B cell (primary cell): ENCODE measurements around the gene NUTM2G. TPM values are rescaled to one million over a fixed set of nuclear protein-coding genes. Genes with fewer than 3 reads are reported as not detected.
A peak's percentile ranks its signal among the peaks of the same experiment; 100 is the strongest.
"Not testable (repeated sequence)": the region's sequence is repeated elsewhere in the genome, so short reads cannot be mapped to it uniquely, and the experiment has no call there.

Source experiments
- ATAC-seq: fragments of 200-7000 bp; cut with Tn5 transposase; one replicate; pipeline ENCODE4 v1.10.0; 2021; ENCODE audit warnings: low read depth, mild to moderate bottlenecking, moderate number of reproducible peaks, moderate library complexity
- CTCF ChIA-PET: fragments of 350-600 bp; sonication (Branson Sonifier 250); formaldehyde crosslinking; loops from one replicate; lab custom pipeline; 2021; ENCODE audit warnings: antibody characterized with exemption, inconsistent platforms; lab: Charles Lee
- POLR2A ChIA-PET: fragments of 350-600 bp; sonication (Branson Sonifier 250); formaldehyde crosslinking; loops from one replicate; lab custom pipeline; 2021; ENCODE audit warnings: antibody characterized with exemption; lab: Charles Lee
- DNase-seq: peaks from one replicate; pipeline ENCODE4 v3.0.0; 2013
- H2AFZ ChIP-seq: 2 replicates; pipeline ENCODE4 v1.6.1; 2012; ENCODE audit warnings: mild to moderate bottlenecking, low read depth, low read length; ENCODE audit not compliant: insufficient read depth, poor library complexity, severe bottlenecking
- H3K27ac ChIP-seq, 2 donors: 1 replicate in 1 of 2; 2 replicates in 1 of 2; pipeline ENCODE4 v1.5.1; 2012 to 2013; ENCODE audit warnings: low read length in 2 of 2, mild to moderate bottlenecking in 2 of 2, moderate library complexity in 1 of 2
- H3K27me3 ChIP-seq, 4 experiments: fragments of 200-600 bp in 1 of 4; sonication (generic) in 1 of 4; replicated peaks in 1 of 4; 1 replicate in 2 of 4; 2 replicates in 2 of 4; pipeline versions ENCODE4 v1.6.1 to v1.7.0; 2013 to 2016; ENCODE audit warnings: low read length in 3 of 4, mild to moderate bottlenecking in 2 of 4, mixed read lengths in 1 of 4, moderate library complexity in 1 of 4; ENCODE audit not compliant: insufficient read depth in 4 of 4, control insufficient read depth in 3 of 4; ENCODE audit errors: control extremely low read depth in 1 of 4
- H3K36me3 ChIP-seq, 2 experiments: replicated peaks in 1 of 2; 1 replicate in 1 of 2; 2 replicates in 1 of 2; pipeline versions ENCODE4 v1.6.1 to v1.7.1; 2013; ENCODE audit warnings: low read length in 1 of 2; ENCODE audit not compliant: insufficient read depth in 2 of 2, control insufficient read depth in 1 of 2; ENCODE audit errors: control extremely low read depth in 1 of 2, extremely low read depth in 1 of 2
- H3K4me1 ChIP-seq, 2 donors: fragments of 200-600 bp in 1 of 2; sonication (generic) in 1 of 2; 1 replicate in 1 of 2; 2 replicates in 1 of 2; pipeline versions ENCODE4 v1.5.1 to v1.6.1; 2013 to 2017; ENCODE audit warnings: low read length in 2 of 2; ENCODE audit not compliant: control insufficient read depth in 2 of 2, insufficient read depth in 2 of 2
- H3K4me2 ChIP-seq: replicated peaks from 2 replicates; pipeline ENCODE3; 2012; ENCODE audit warnings: mild to moderate bottlenecking, low read depth, low read length; ENCODE audit not compliant: poor library complexity, severe bottlenecking
- H3K4me3 ChIP-seq, 5 experiments: fragments of 200-600 bp in 1 of 5; sonication (generic) in 1 of 5; 1 replicate in 3 of 5; 2 replicates in 2 of 5; pipeline versions ENCODE4 v1.5.1 to v1.7.0; 2011 to 2016; ENCODE audit warnings: low read length in 4 of 5, mild to moderate bottlenecking in 4 of 5, low read depth in 2 of 5, control low read depth in 1 of 5, moderate library complexity in 1 of 5; ENCODE audit not compliant: insufficient read depth in 1 of 5; ENCODE audit errors: control extremely low read depth in 1 of 5, extremely low read depth in 1 of 5
- H3K79me2 ChIP-seq: fragments of 200-600 bp; sonication (generic); one replicate; pipeline ENCODE4 v1.6.0; 2016; ENCODE audit warnings: low read length; ENCODE audit not compliant: control insufficient read depth, insufficient read depth
- H3K9ac ChIP-seq: fragments of 200-600 bp; sonication (generic); 2 replicates; pipeline ENCODE4 v1.6.1; 2017; ENCODE audit warnings: mild to moderate bottlenecking, low read length, moderate library complexity
- H3K9me3 ChIP-seq, 3 donors: one replicate each; pipeline versions ENCODE4 v1.6.1 to v1.7.1; 2013; ENCODE audit warnings: low read length in 2 of 3; ENCODE audit not compliant: control insufficient read depth in 2 of 3, insufficient read depth in 1 of 3; ENCODE audit errors: control extremely low read depth in 1 of 3
- H4K20me1 ChIP-seq: 2 replicates; pipeline ENCODE4 v1.6.0; 2012; ENCODE audit warnings: mild to moderate bottlenecking, low read length; ENCODE audit not compliant: insufficient read depth, control insufficient read depth, poor library complexity, severe bottlenecking
- H3K27ac Mint-ChIP-seq: one replicate; pipeline ENCODE4 v1.8.0; 2021; ENCODE audit warnings: mixed read lengths
- H3K27me3 Mint-ChIP-seq: one replicate; pipeline ENCODE4 v1.8.0; 2021; ENCODE audit warnings: mixed read lengths
- H3K4me1 Mint-ChIP-seq: one replicate; pipeline ENCODE4 v1.8.0; 2021; ENCODE audit warnings: mixed read lengths
- H3K4me3 Mint-ChIP-seq: one replicate; pipeline ENCODE4 v1.8.0; 2021; ENCODE audit warnings: mixed read lengths
- H3K9me3 Mint-ChIP-seq: one replicate; pipeline ENCODE4 v1.8.0; 2022; ENCODE audit warnings: mixed read lengths; ENCODE audit not compliant: insufficient read depth
- WGBS: methylation state at CpG from one replicate; pipeline ENCODE4 v1.1.5; 2013; ENCODE audit warnings: missing lambda C conversion rate; ENCODE audit not compliant: insufficient coverage; 5-methylcytosine and 5-hydroxymethylcytosine counted together
- intact Hi-C: fragments of 100-400 bp; cut with micrococcal nuclease; formaldehyde crosslinking; loops from one replicate; pipeline ENCODE4 v1.10.0; 2022
- polyA plus RNA-seq: library from polyadenylated mRNA; depleted of rRNA; stranded (reverse); fragments of >200 nt; gene quantifications from 2 replicates; pipeline ENCODE4 v1.2.3, GENCODE V29; 2012
- total RNA-seq, 2 donors: library from RNA; stranded (reverse); fragments of 120-200 nt in 1 of 2; gene quantifications; 1 replicate in 1 of 2; 2 replicates in 1 of 2; pipeline versions ENCODE4 v1.2.3 to v1.2.4, GENCODE V29; 2013 to 2022

NUTM2G gene
- total and polyA plus RNA-seq, 2 donors (not counting 1 experiment from before 2014, with no cell fraction given), result not detected

- H3K4me1 Mint-ChIP-seq, ATAC-seq, H3K9me3 Mint-ChIP-seq, H3K9ac ChIP-seq, H3K36me3 ChIP-seq, H2AFZ ChIP-seq, H3K4me3 ChIP-seq, H3K4me3 Mint-ChIP-seq, H3K4me2 ChIP-seq, POLR2A ChIA-PET, H3K79me2 ChIP-seq, CTCF ChIA-PET, H3K4me1 ChIP-seq, H4K20me1 ChIP-seq, H3K27ac Mint-ChIP-seq, intact Hi-C loops, DNase-seq, H3K27ac ChIP-seq, H3K27me3 Mint-ChIP-seq, H3K9me3 ChIP-seq, H3K27me3 ChIP-seq: not testable (repeated sequence)
- no CpG with 5 or more reads among the region's 1 CpG for WGBS
These were observed 20.7 kb downstream of the NUTM2G start for GRCh38 chr9:96949346-96949745.

GRCh38 chr9:96950539-96950938 is 21.9 kb downstream of the NUTM2G start:
- H3K9ac ChIP-seq, H3K27me3 ChIP-seq, H3K36me3 ChIP-seq, CTCF ChIA-PET, H3K4me2 ChIP-seq, H3K9me3 ChIP-seq, ATAC-seq, DNase-seq, H3K4me1 Mint-ChIP-seq, H3K79me2 ChIP-seq, H3K4me1 ChIP-seq, H2AFZ ChIP-seq, H4K20me1 ChIP-seq, H3K9me3 Mint-ChIP-seq, H3K27ac ChIP-seq, H3K27me3 Mint-ChIP-seq, POLR2A ChIA-PET, H3K4me3 Mint-ChIP-seq, H3K27ac Mint-ChIP-seq, intact Hi-C loops, H3K4me3 ChIP-seq: not testable (repeated sequence)
- no CpG with 5 or more reads among the region's 2 CpGs for WGBS

GRCh38 chr9:96967591-96967990 is 38.9 kb downstream of the NUTM2G start:
- intact Hi-C loops, H3K4me1 Mint-ChIP-seq, H3K4me2 ChIP-seq, POLR2A ChIA-PET, H3K27me3 Mint-ChIP-seq, H2AFZ ChIP-seq, H3K27ac ChIP-seq, ATAC-seq, H3K4me1 ChIP-seq, H3K27ac Mint-ChIP-seq, H3K27me3 ChIP-seq, H3K4me3 ChIP-seq, H3K9me3 ChIP-seq, H3K36me3 ChIP-seq, H3K79me2 ChIP-seq, H3K9ac ChIP-seq, H4K20me1 ChIP-seq, H3K4me3 Mint-ChIP-seq, H3K9me3 Mint-ChIP-seq: not testable (repeated sequence)
- CTCF ChIA-PET, result interaction anchor here (0.7 kb wide), 1 partner anchor 144 kb away, joined by 3 read pairs; no protein-coding TSS in a partner anchor
- DNase-seq, result peak; percentile 1
- 100% methylated on average over 2 of the region's 5 CpGs for WGBS

- H2AFZ ChIP-seq, H3K4me2 ChIP-seq, POLR2A ChIA-PET, H3K9ac ChIP-seq, DNase-seq, H3K4me3 ChIP-seq, H3K36me3 ChIP-seq, CTCF ChIA-PET, H3K4me3 Mint-ChIP-seq, H3K27me3 ChIP-seq, H3K27me3 Mint-ChIP-seq, H3K27ac Mint-ChIP-seq, intact Hi-C loops, H3K4me1 ChIP-seq, ATAC-seq, H3K9me3 ChIP-seq, H4K20me1 ChIP-seq, H3K9me3 Mint-ChIP-seq, H3K27ac ChIP-seq: not testable (repeated sequence)
- H3K4me1 Mint-ChIP-seq, result peaks cover 12% of the 10 kb centered on the region
- H3K79me2 ChIP-seq, result peaks cover 12% of the 10 kb centered on the region
- no CpG with 5 or more reads among the region's 2 CpGs for WGBS
These were observed 43.9 kb downstream of the NUTM2G start for GRCh38 chr9:96972552-96972951.
